GM12878 (cell line): Measurements from ENCODE around the gene LTBP4.

Experiments
- BACH1 ChIP-seq: fragments of 450-650 bp; IDR thresholded peaks from 2 replicates; pipeline ENCODE4 v1.6.1; 2017; ENCODE audit warnings: mild to moderate bottlenecking, borderline replicate concordance
- CBX5 ChIP-seq: sonication (generic); IDR thresholded peaks from 2 replicates; pipeline ENCODE4 v1.6.1; 2016; ENCODE audit warnings: low read depth, moderate library complexity, mild to moderate bottlenecking, inconsistent platforms
- CTCF ChIP-seq, 3 experiments: IDR thresholded peaks in 2 of 3; conservative IDR thresholded peaks in 1 of 3; 2 replicates each; pipeline ENCODE4 v1.5.1; 2011; ENCODE audit warnings: low read depth in 3 of 3, low read length in 3 of 3, mild to moderate bottlenecking in 3 of 3, control low read depth in 2 of 3, moderate library complexity in 2 of 3, inconsistent platforms in 1 of 3, mixed read lengths in 1 of 3; ENCODE audit not compliant: control insufficient read depth in 2 of 3, insufficient read depth in 1 of 3; ENCODE audit errors: extremely low read depth in 1 of 3
- EP300 ChIP-seq, 2 experiments: fragments of 150-350 bp in 1 of 2; IDR thresholded peaks; 2 replicates each; pipeline ENCODE4 v1.6.1; 2011 to 2012; ENCODE audit warnings: low read depth in 2 of 2, low read length in 2 of 2, borderline replicate concordance in 1 of 2, improper control_type of control experiment in 1 of 2, inconsistent platforms in 1 of 2; ENCODE audit not compliant: control insufficient read depth in 1 of 2
- EZH2 ChIP-seq: IDR thresholded peaks from 2 replicates; pipeline ENCODE4 v1.6.1; 2012; ENCODE audit warnings: low read depth, mild to moderate bottlenecking, control low read depth, inconsistent platforms, low read length, borderline replicate concordance; ENCODE audit not compliant: control insufficient read depth
- JUNB ChIP-seq: IDR thresholded peaks from 2 replicates; pipeline ENCODE4 v1.6.1; 2016; ENCODE audit warnings: antibody characterized with exemption, mild to moderate bottlenecking
- MEF2A ChIP-seq: IDR thresholded peaks from 2 replicates; pipeline ENCODE4 v1.6.1; 2011; ENCODE audit warnings: low read depth, mild to moderate bottlenecking, low read length, moderate library complexity; ENCODE audit not compliant: insufficient read depth
- MLLT1 ChIP-seq: fragments of 450-650 bp; IDR thresholded peaks from 2 replicates; pipeline ENCODE4 v1.6.1; 2016; ENCODE audit warnings: mild to moderate bottlenecking
- POLR2AphosphoS5 ChIP-seq: IDR thresholded peaks from 2 replicates; pipeline ENCODE4 v1.6.1; 2011; ENCODE audit warnings: mild to moderate bottlenecking, low read length, inconsistent platforms
- STAT3 ChIP-seq: IDR thresholded peaks from 2 replicates; pipeline ENCODE4 v1.6.1; 2011; ENCODE audit warnings: low read depth, low read length, improper control_type of control experiment
- ZNF217 ChIP-seq: fragments of 450-650 bp; IDR thresholded peaks from 2 replicates; pipeline ENCODE4 v1.6.1; 2017; ENCODE audit warnings: antibody characterized with exemption, mild to moderate bottlenecking
- ZSCAN29 ChIP-seq: fragments of 450-650 bp; IDR thresholded peaks from 2 replicates; pipeline ENCODE4 v1.6.1; 2017; ENCODE audit warnings: mild to moderate bottlenecking, moderate library complexity
- TF ChIP-seq, protein P1 (sequence below): IDR thresholded peaks from 2 replicates; pipeline ENCODE4 v1.6.1; 2012; ENCODE audit warnings: mild to moderate bottlenecking, low read depth, low read length

- TF ChIP-seq EP300 (IDR thresholded peaks at IDR 0.05; ENCODE audit: borderline replicate concordance in 1 of 2, control insufficient read depth in 1 of 2, low read depth in 2 of 2, low read length in 2 of 2) (no peak), BACH1 (no peak), POLR2AphosphoS5 (no peak), ZNF217 (no peak), CBX5 (no peak), STAT3 (no peak), CTCF (IDR thresholded peaks at IDR 0.05 in 2 of 3, conservative IDR thresholded peaks at IDR 0.05 in 1 of 3; ENCODE audit: control insufficient read depth in 2 of 3, extremely low read depth in 1 of 3, insufficient read depth in 1 of 3, low read depth in 3 of 3, low read length in 3 of 3) (no peak), JUNB (no peak), EZH2 (no peak), MEF2A (no peak), MLLT1 (no peak), ZSCAN29 (no peak)
- TF ChIP-seq, protein P1, sequence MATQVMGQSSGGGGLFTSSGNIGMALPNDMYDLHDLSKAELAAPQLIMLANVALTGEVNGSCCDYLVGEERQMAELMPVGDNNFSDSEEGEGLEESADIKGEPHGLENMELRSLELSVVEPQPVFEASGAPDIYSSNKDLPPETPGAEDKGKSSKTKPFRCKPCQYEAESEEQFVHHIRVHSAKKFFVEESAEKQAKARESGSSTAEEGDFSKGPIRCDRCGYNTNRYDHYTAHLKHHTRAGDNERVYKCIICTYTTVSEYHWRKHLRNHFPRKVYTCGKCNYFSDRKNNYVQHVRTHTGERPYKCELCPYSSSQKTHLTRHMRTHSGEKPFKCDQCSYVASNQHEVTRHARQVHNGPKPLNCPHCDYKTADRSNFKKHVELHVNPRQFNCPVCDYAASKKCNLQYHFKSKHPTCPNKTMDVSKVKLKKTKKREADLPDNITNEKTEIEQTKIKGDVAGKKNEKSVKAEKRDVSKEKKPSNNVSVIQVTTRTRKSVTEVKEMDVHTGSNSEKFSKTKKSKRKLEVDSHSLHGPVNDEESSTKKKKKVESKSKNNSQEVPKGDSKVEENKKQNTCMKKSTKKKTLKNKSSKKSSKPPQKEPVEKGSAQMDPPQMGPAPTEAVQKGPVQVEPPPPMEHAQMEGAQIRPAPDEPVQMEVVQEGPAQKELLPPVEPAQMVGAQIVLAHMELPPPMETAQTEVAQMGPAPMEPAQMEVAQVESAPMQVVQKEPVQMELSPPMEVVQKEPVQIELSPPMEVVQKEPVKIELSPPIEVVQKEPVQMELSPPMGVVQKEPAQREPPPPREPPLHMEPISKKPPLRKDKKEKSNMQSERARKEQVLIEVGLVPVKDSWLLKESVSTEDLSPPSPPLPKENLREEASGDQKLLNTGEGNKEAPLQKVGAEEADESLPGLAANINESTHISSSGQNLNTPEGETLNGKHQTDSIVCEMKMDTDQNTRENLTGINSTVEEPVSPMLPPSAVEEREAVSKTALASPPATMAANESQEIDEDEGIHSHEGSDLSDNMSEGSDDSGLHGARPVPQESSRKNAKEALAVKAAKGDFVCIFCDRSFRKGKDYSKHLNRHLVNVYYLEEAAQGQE, result no peak
Observed at GRCh38 chr19:40608957-40609356, 7.8 kb downstream of the LTBP4 start.
